Subcutaneous adipose tissue (tissue), 4 donors: ENCODE data around the gene TNPO1. TPM values are rescaled to one million over a fixed set of nuclear protein-coding genes. Genes with fewer than 3 reads are reported as not detected.

ENCODE experiments used
- CTCF ChIP-seq: fragments of 450-650 bp; IDR thresholded peaks from one replicate; pipeline ENCODE4 v1.5.1; 2016; ENCODE audit warnings: low read depth, mild to moderate bottlenecking, control low read depth, antibody characterized with exemption, moderate library complexity
- total RNA-seq, 4 donors: library from RNA; depleted of rRNA; stranded (reverse); fragments of >200 nt; gene quantifications; one replicate each; pipeline ENCODE4 v1.1.0, GENCODE V29; 2016

The TNPO1 gene
- total RNA-seq, 4 donors from 2014 or later, result 92.1 to 130 (median 103) TPM

GRCh38 chr5:72882989-72883388 is 66.5 kb downstream of the TNPO1 start:
- TF ChIP-seq CTCF, result no peak

GRCh38 chr5:72883850-72884249 is 67.4 kb downstream of the TNPO1 start:
- TF ChIP-seq CTCF, result no peak

- no peak for TF ChIP-seq CTCF
Measured at GRCh38 chr5:72884892-72885291, 68.4 kb downstream of the TNPO1 start.

GRCh38 chr5:72885824-72886223 is 69.4 kb downstream of the TNPO1 start:
- no peak for TF ChIP-seq CTCF

DNA sequence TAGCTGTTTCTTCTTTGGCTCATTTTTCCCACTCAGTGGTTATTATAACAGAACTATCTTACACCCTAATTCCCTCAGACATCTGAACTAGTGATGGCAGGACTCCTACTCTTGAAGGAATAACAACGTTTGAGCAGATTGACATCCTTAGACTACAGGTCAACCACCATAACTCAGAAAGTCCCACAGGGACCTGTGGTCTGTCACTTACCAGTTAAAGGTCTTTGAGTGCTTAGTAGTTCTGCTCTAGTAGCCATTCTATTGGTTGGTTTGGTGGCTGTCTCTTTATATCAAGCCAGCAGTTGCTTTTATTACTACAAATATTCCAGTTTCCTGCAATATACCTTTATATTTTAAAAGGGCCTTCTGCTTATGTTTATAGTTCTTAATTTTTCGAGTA is 72.1 kb downstream of the TNPO1 start:
- TF ChIP-seq CTCF, result no peak

DNA sequence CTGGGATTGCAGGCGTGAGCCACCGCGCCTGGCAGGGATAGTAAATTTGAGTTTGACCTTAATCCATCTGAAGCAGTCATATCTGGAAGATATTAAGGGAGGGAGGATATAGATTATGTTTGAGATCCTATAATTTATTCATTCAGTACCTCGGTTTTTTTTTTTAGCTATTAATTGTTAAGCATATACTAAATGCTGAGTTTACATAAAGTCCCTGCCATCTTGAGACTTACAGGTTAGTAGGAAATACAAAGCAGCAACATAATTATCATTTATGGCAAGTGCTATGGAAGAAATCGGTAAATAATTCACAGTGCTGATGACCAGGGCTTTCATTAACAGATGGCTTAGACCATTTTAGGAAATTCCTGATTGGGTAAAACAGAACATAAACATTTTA is 72.9 kb downstream of the TNPO1 start:
- TF ChIP-seq CTCF, result no peak

DNA sequence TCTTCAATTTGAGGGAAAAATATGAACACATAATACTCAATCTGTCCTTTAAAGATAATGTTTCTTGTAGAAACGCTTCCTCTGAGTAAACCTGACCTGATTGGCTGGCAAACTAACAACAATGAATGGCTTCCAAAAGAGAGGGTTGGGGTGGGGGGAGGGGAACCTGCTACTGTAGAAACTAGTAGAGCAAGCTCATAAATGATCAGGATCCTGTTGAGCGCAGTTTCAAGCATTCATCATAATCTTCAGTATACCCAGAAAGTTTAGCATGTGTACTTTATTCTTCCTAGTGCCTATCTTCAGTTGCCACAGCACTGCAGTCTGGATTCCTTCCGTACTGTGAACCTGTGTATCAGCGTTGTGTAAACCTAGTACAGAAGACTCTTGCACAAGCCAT is 76.4 kb downstream of the TNPO1 start:
- no peak for TF ChIP-seq CTCF
